Ovary (tissue), 3 donors: ENCODE measurements around the gene TCERG1L.

Source experiments
- CTCF ChIP-seq, 3 donors: fragments of 450-650 bp in 2 of 3; fragments of 200-600 bp in 1 of 3; IDR thresholded peaks; one replicate each; pipeline versions ENCODE4 v1.5.1 to v1.8.0; 2016 to 2022; ENCODE audit warnings: antibody characterized with exemption in 3 of 3, mild to moderate bottlenecking in 1 of 3
- EP300 ChIP-seq: sonication (generic); formaldehyde crosslinking; IDR thresholded peaks from one replicate; pipeline ENCODE4 v1.6.1; 2017; ENCODE audit warnings: antibody characterized with exemption
- donor health status: DM: no; HTN: no; CAD: no.

GRCh38 chr10:131078131-131078881, 233.2 kb downstream of the TCERG1L start:
- no peak for TF ChIP-seq CTCF (IDR thresholded peaks at IDR 0.05)
- no peak for TF ChIP-seq EP300
